ENCODE data around the gene CREB5. TPM values are rescaled to one million over a fixed set of nuclear protein-coding genes. Genes with fewer than 3 reads are reported as not detected.

CREB5 gene
- total and polyA plus RNA-seq, 4 experiments from 2014 or later = not detected

DNA sequence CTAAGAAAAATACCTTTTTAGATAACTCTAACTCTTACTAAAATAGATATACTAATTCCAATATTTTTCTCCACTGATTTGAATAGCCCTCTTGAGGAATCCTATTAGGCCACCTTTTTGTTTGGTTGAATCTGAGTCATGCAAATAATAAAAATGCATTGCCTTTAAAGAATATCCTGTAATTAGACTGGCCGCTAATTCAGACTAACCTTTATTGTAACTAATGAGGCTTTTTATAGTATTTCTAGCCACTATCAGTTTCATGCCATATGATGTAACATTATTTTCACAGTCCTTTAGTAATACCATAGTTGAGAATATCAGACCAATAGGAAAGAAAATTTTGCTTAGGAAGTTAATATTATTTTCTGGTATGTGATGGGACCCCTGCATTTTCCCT, 90.1 kb downstream of the CREB5 start:
- Histone ChIP-seq H3K27ac (ENCODE audit: low read depth, low read length) (no peak overlapping the region), H3K4me1 (ENCODE audit: insufficient read depth, low read length) (no peaks in the 10 kb centered on the region), H3K4me3 (ENCODE audit: low read length in 2 of 2) (no peak overlapping the region), H3K36me3 (ENCODE audit: insufficient read depth, low read length) (no peaks in the 10 kb centered on the region), H3K27me3 (ENCODE audit: insufficient read depth, low read length) (no peaks in the 10 kb centered on the region), H3K9me3 (ENCODE audit: control insufficient read depth in 1 of 2, low read length in 2 of 2) (no peaks in the 10 kb centered on the region)
- no peak overlapping the region for H3K4me3 Mint-ChIP-seq
- intact Hi-C loops (cut with micrococcal nuclease) = no loop called here
- ChIA-PET CTCF (ENCODE audit: partially characterized antibody) (no interaction called here), POLR2A (ENCODE audit: partially characterized antibody) (no interaction called here)
- H3K4me1 Mint-ChIP-seq = no peaks in the 10 kb centered on the region
- peaks cover 0 to 1% (median 0%) of the 10 kb centered on the region in 8 donors for H3K9me3 Mint-ChIP-seq
- no peak for DNase-seq
- no peaks in the 10 kb centered on the region for H3K36me3 Mint-ChIP-seq
- peaks cover 0 to 4% of the 10 kb centered on the region in 2 donors for H3K27me3 Mint-ChIP-seq
- no peak overlapping the region for H3K27ac Mint-ChIP-seq

GRCh38 chr7:28503396-28503795, 91.1 kb downstream of the CREB5 start:
- Histone ChIP-seq H3K4me3 (ENCODE audit: low read length in 2 of 2) (no peak overlapping the region), H3K27ac (ENCODE audit: low read depth, low read length) (no peak overlapping the region), H3K27me3 (ENCODE audit: insufficient read depth, low read length) (no peaks in the 10 kb centered on the region), H3K9me3 (ENCODE audit: control insufficient read depth in 1 of 2, low read length in 2 of 2) (no peaks in the 10 kb centered on the region), H3K4me1 (ENCODE audit: insufficient read depth, low read length) (no peaks in the 10 kb centered on the region), H3K36me3 (ENCODE audit: insufficient read depth, low read length) (no peaks in the 10 kb centered on the region)
- H3K4me1 Mint-ChIP-seq = no peaks in the 10 kb centered on the region
- ChIA-PET POLR2A (ENCODE audit: partially characterized antibody) (no interaction called here), CTCF (ENCODE audit: partially characterized antibody) (no interaction called here)
- intact Hi-C loops (cut with micrococcal nuclease) = no loop called here
- no peaks in the 10 kb centered on the region for H3K36me3 Mint-ChIP-seq
- no peak overlapping the region for H3K27ac Mint-ChIP-seq
- peaks cover 0 to 1% (median 0%) of the 10 kb centered on the region in 8 donors for H3K9me3 Mint-ChIP-seq
- DNase-seq = no peak
- no peak overlapping the region for H3K4me3 Mint-ChIP-seq
- peaks cover 0 to 4% of the 10 kb centered on the region in 2 donors for H3K27me3 Mint-ChIP-seq

GRCh38 chr7:28505014-28505413, 92.7 kb downstream of the CREB5 start:
- Mint-ChIP-seq H3K27me3 (peaks cover 0 to 4% of the 10 kb centered on the region in 2 donors), H3K4me1 (no peaks in the 10 kb centered on the region), H3K4me3 (no peak overlapping the region), H3K27ac (no peak overlapping the region), H3K36me3 (no peaks in the 10 kb centered on the region), H3K9me3 (peaks cover 0 to 1% (median 0%) of the 10 kb centered on the region in 8 donors)
- intact Hi-C loops (cut with micrococcal nuclease) = no loop called here
- H3K9me3 ChIP-seq (ENCODE audit: control insufficient read depth in 1 of 2, low read length in 2 of 2) = no peaks in the 10 kb centered on the region
- no peaks in the 10 kb centered on the region for H3K27me3 ChIP-seq (ENCODE audit: insufficient read depth, low read length)
- ChIA-PET CTCF (ENCODE audit: partially characterized antibody) (no interaction called here), POLR2A (ENCODE audit: partially characterized antibody) (no interaction called here)
- H3K4me1 ChIP-seq (ENCODE audit: insufficient read depth, low read length) = no peaks in the 10 kb centered on the region
- H3K27ac ChIP-seq (ENCODE audit: low read depth, low read length) = no peak overlapping the region
- no peak overlapping the region for H3K4me3 ChIP-seq (ENCODE audit: low read length in 2 of 2)
- H3K36me3 ChIP-seq (ENCODE audit: insufficient read depth, low read length) = no peaks in the 10 kb centered on the region
- DNase-seq = no peak

DNA sequence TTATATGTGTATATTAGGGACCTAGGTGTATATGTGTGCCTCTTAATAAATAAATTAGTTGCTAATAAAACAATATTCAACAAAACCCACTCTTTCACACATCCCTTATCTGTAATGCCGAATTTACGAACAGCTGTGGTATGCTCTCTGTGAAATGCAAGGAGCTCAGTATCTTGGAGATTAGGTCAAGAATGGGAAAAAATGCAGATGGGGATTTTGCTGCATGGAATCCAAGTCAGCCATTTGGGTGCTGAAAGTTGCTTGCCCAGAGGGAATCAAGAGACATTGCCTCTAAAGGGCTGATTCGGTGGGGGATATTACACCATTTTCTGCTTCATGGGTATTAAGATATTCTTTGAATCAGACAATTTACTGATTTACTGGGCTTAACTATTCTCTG, 93.5 kb downstream of the CREB5 start:
- Mint-ChIP-seq H3K27me3 (peaks cover 0 to 4% of the 10 kb centered on the region in 2 donors), H3K4me1 (no peaks in the 10 kb centered on the region), H3K27ac (no peak overlapping the region), H3K4me3 (no peak overlapping the region), H3K9me3 (peaks cover 0 to 1% (median 0%) of the 10 kb centered on the region in 8 donors), H3K36me3 (no peaks in the 10 kb centered on the region)
- no peak for DNase-seq
- CTCF ChIA-PET (ENCODE audit: partially characterized antibody) = no interaction called here
- intact Hi-C loops (cut with micrococcal nuclease) = no loop called here
- H3K4me1 ChIP-seq (ENCODE audit: insufficient read depth, low read length) = no peaks in the 10 kb centered on the region
- no peak overlapping the region for H3K4me3 ChIP-seq (ENCODE audit: low read length in 2 of 2)
- H3K9me3 ChIP-seq (ENCODE audit: control insufficient read depth in 1 of 2, low read length in 2 of 2) = no peaks in the 10 kb centered on the region
- POLR2A ChIA-PET (ENCODE audit: partially characterized antibody) = no interaction called here
- H3K27ac ChIP-seq (ENCODE audit: low read depth, low read length) = no peak overlapping the region
- no peaks in the 10 kb centered on the region for H3K27me3 ChIP-seq (ENCODE audit: insufficient read depth, low read length)
- no peaks in the 10 kb centered on the region for H3K36me3 ChIP-seq (ENCODE audit: insufficient read depth, low read length)

- Mint-ChIP-seq H3K27ac (no peak overlapping the region), H3K36me3 (no peaks in the 10 kb centered on the region), H3K4me1 (no peaks in the 10 kb centered on the region), H3K9me3 (peaks cover 0 to 4% (median 0%) of the 10 kb centered on the region in 8 donors), H3K27me3 (peaks cover 0 to 4% of the 10 kb centered on the region in 2 donors), H3K4me3 (no peak overlapping the region)
- DNase-seq = no peak
- H3K4me1 ChIP-seq (ENCODE audit: insufficient read depth, low read length) = no peaks in the 10 kb centered on the region
- H3K9me3 ChIP-seq (ENCODE audit: control insufficient read depth in 1 of 2, low read length in 2 of 2) = no peaks in the 10 kb centered on the region
- intact Hi-C loops (cut with micrococcal nuclease) = no loop called here
- H3K27ac ChIP-seq (ENCODE audit: low read depth, low read length) = no peak overlapping the region
- no peaks in the 10 kb centered on the region for H3K27me3 ChIP-seq (ENCODE audit: insufficient read depth, low read length)
- CTCF ChIA-PET (ENCODE audit: partially characterized antibody) = no interaction called here
- POLR2A ChIA-PET (ENCODE audit: partially characterized antibody) = no interaction called here
- no peaks in the 10 kb centered on the region for H3K36me3 ChIP-seq (ENCODE audit: insufficient read depth, low read length)
- H3K4me3 ChIP-seq (ENCODE audit: low read length in 2 of 2) = no peak overlapping the region
Observed at GRCh38 chr7:28507525-28508282, 95.4 kb downstream of the CREB5 start.

DNA sequence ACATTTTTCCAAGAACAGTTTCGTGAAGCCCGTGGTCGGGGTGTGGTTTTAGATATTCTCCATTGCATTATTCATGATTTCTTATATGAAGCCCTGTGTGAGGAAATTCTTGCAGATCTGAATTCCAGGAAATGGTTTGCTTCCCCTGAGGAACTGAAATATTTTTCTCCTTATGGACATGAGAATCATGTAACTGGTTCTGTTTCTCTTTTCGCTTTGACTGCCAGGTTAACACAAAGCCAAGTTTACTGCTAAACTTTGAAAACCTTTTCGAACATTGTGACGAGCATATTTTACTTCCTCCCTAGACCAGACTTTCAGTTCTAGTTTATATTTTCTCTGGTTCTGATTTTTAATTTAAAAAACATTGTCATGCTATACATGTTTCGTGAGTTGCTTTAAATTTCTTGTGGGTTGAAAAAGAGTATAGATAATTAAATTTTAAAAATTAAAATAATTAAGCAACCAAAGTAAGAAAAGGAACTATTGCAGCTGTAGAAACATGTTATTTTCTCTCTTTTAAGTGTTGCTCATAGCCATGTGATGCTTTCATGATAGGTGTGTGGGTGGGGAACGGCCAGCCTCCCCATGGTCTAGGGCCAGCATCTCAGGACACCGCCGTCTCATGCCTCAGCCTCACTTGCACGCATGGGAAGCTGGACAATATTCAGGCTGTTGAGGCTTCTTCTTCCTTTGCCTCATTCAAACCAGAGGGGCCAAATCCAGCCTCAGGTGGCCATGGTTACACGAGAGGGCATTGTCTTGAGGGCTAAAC, 97.1 kb downstream of the CREB5 start:
- no peaks in the 10 kb centered on the region for H3K27me3 ChIP-seq (ENCODE audit: insufficient read depth, low read length)
- no peak overlapping the region for H3K27ac ChIP-seq (ENCODE audit: low read depth, low read length)
- Mint-ChIP-seq H3K9me3 (peaks cover 0 to 4% (median 0%) of the 10 kb centered on the region in 8 donors), H3K36me3 (no peaks in the 10 kb centered on the region), H3K27ac (no peak overlapping the region), H3K4me1 (no peaks in the 10 kb centered on the region), H3K27me3 (peaks cover 0 to 6% of the 10 kb centered on the region in 2 donors), H3K4me3 (no peak overlapping the region)
- ChIA-PET POLR2A (ENCODE audit: partially characterized antibody) (no interaction called here), CTCF (ENCODE audit: partially characterized antibody) (no interaction called here)
- H3K9me3 ChIP-seq (ENCODE audit: control insufficient read depth in 1 of 2, low read length in 2 of 2) = no peaks in the 10 kb centered on the region
- no peak for DNase-seq
- intact Hi-C loops (cut with micrococcal nuclease) = no loop called here
- H3K4me1 ChIP-seq (ENCODE audit: insufficient read depth, low read length) = no peaks in the 10 kb centered on the region
- H3K36me3 ChIP-seq (ENCODE audit: insufficient read depth, low read length) = no peaks in the 10 kb centered on the region
- H3K4me3 ChIP-seq (ENCODE audit: low read length in 2 of 2) = no peak overlapping the region

- intact Hi-C loops (cut with micrococcal nuclease) = no loop called here
- POLR2A ChIA-PET (ENCODE audit: partially characterized antibody) = no interaction called here
- no peaks in the 10 kb centered on the region for H3K36me3 ChIP-seq (ENCODE audit: insufficient read depth, low read length)
Observed at GRCh38 chr7:28510026-28510369, 97.7 kb downstream of the CREB5 start.

More at GRCh38 chr7:28510026-28510369, 97.7 kb downstream of the CREB5 start:
- Mint-ChIP-seq H3K27ac (no peak overlapping the region), H3K27me3 (peaks cover 0 to 6% of the 10 kb centered on the region in 2 donors), H3K9me3 (peaks cover 0 to 4% (median 0%) of the 10 kb centered on the region in 8 donors), H3K4me3 (no peak overlapping the region), H3K4me1 (no peaks in the 10 kb centered on the region), H3K36me3 (no peaks in the 10 kb centered on the region)
- no peaks in the 10 kb centered on the region for H3K4me1 ChIP-seq (ENCODE audit: insufficient read depth, low read length)
- H3K9me3 ChIP-seq (ENCODE audit: control insufficient read depth in 1 of 2, low read length in 2 of 2) = no peaks in the 10 kb centered on the region
- DNase-seq = no peak
- H3K27me3 ChIP-seq (ENCODE audit: insufficient read depth, low read length) = no peaks in the 10 kb centered on the region
- no peak overlapping the region for H3K27ac ChIP-seq (ENCODE audit: low read depth, low read length)
- CTCF ChIA-PET (ENCODE audit: partially characterized antibody) = no interaction called here
- no peak overlapping the region for H3K4me3 ChIP-seq (ENCODE audit: low read length in 2 of 2)

All from CD4-positive, alpha-beta memory T cell (primary cell).